ENCODE data around the gene SUN2. TPM values are rescaled to one million over a fixed set of nuclear protein-coding genes. Genes with fewer than 3 reads are reported as not detected.

SUN2 gene
- total RNA-seq, 3 donors from 2014 or later (not counting 1 experiment from before 2014, with no cell fraction given), result 882 to 1,056 (median 886) TPM

- WGBS (ENCODE audit: insufficient coverage), result 95% methylated on average over 25 of the region's 25 CpGs
- no peak for TF ChIP-seq CTCF (IDR thresholded peaks at IDR 0.05)
- Mint-ChIP-seq H3K27me3 (ENCODE audit: low read depth in 2 of 2) (no peaks in the 10 kb centered on the region), H3K9me3 (no peaks in the 10 kb centered on the region), H3K27ac (peak overlapping the region in 1 of 2 donors; percentile 45), H3K4me3 (no peak overlapping the region), H3K36me3 (no peaks in the 10 kb centered on the region), H3K4me1 (peaks cover 11 to 37% of the 10 kb centered on the region in 2 donors)
- H3K4me1 ChIP-seq (ENCODE audit: control insufficient read depth, insufficient read depth, low read length), result peaks cover 61% of the 10 kb centered on the region
- intact Hi-C loops (cut with micrococcal nuclease), result no loop called here
- no peak overlapping the region for H3K27ac ChIP-seq (ENCODE audit: low read length)
- ATAC-seq, result no peak
- H3K27me3 ChIP-seq (ENCODE audit: control insufficient read depth, insufficient read depth, low read length), result no peaks in the 10 kb centered on the region
- no peak for DNase-seq
- H3K4me3 ChIP-seq (ENCODE audit: low read length), result no peak overlapping the region
- H3K9me3 ChIP-seq (ENCODE audit: control insufficient read depth, insufficient read depth, low read length), result no peaks in the 10 kb centered on the region
- H3K36me3 ChIP-seq (ENCODE audit: control insufficient read depth, insufficient read depth, low read length), result peaks cover 97% of the 10 kb centered on the region
Observed at GRCh38 chr22:38742176-38742942, 13.4 kb downstream of the SUN2 start.

- H3K4me1 Mint-ChIP-seq, result peaks cover 16 to 45% of the 10 kb centered on the region in 2 donors
- no peak for ATAC-seq
- intact Hi-C loops (cut with micrococcal nuclease), result no loop called here
- WGBS (ENCODE audit: insufficient coverage), result 94% methylated on average over 10 of the region's 10 CpGs
- Histone ChIP-seq H3K4me1 (ENCODE audit: control insufficient read depth, insufficient read depth, low read length) (peaks cover 66% of the 10 kb centered on the region), H3K4me3 (ENCODE audit: low read length) (no peak overlapping the region), H3K27me3 (ENCODE audit: control insufficient read depth, insufficient read depth, low read length) (no peaks in the 10 kb centered on the region), H3K27ac (ENCODE audit: low read length) (no peak overlapping the region), H3K9me3 (ENCODE audit: control insufficient read depth, insufficient read depth, low read length) (no peaks in the 10 kb centered on the region), H3K36me3 (ENCODE audit: control insufficient read depth, insufficient read depth, low read length) (peaks cover 100% of the 10 kb centered on the region)
- no peaks in the 10 kb centered on the region for H3K27me3 Mint-ChIP-seq (ENCODE audit: low read depth in 2 of 2)
- H3K4me3 Mint-ChIP-seq, result no peak overlapping the region
- peak overlapping the region; percentile 61 to 73 for H3K27ac Mint-ChIP-seq
- no peak for DNase-seq
- H3K9me3 Mint-ChIP-seq, result no peaks in the 10 kb centered on the region
- no peak for TF ChIP-seq CTCF (IDR thresholded peaks at IDR 0.05)
- H3K36me3 Mint-ChIP-seq, result no peaks in the 10 kb centered on the region
Observed at GRCh38 chr22:38741576-38741975, 14.2 kb downstream of the SUN2 start.

- no peaks in the 10 kb centered on the region for H3K36me3 Mint-ChIP-seq
- no peaks in the 10 kb centered on the region for H3K9me3 Mint-ChIP-seq
- H3K4me3 ChIP-seq (ENCODE audit: low read length), result no peak overlapping the region
- H3K36me3 ChIP-seq (ENCODE audit: control insufficient read depth, insufficient read depth, low read length), result peaks cover 100% of the 10 kb centered on the region
- no peak for TF ChIP-seq CTCF (IDR thresholded peaks at IDR 0.05)
- H3K4me1 ChIP-seq (ENCODE audit: control insufficient read depth, insufficient read depth, low read length), result peaks cover 68% of the 10 kb centered on the region
- H3K27ac ChIP-seq (ENCODE audit: low read length), result no peak overlapping the region
- no peaks in the 10 kb centered on the region for H3K27me3 ChIP-seq (ENCODE audit: control insufficient read depth, insufficient read depth, low read length)
- whole genome bisulfite sequencing (ENCODE audit: insufficient coverage), result 94% methylated on average over 9 of the region's 9 CpGs
- no peak for DNase-seq
- no peaks in the 10 kb centered on the region for H3K27me3 Mint-ChIP-seq (ENCODE audit: low read depth in 2 of 2)
- H3K4me3 Mint-ChIP-seq, result no peak overlapping the region
- H3K27ac Mint-ChIP-seq, result peak overlapping the region; percentile 61 to 73
- no peaks in the 10 kb centered on the region for H3K9me3 ChIP-seq (ENCODE audit: control insufficient read depth, insufficient read depth, low read length)
- intact Hi-C loops (cut with micrococcal nuclease), result no loop called here
- H3K4me1 Mint-ChIP-seq, result peaks cover 16 to 49% of the 10 kb centered on the region in 2 donors
- ATAC-seq, result no peak
Observed at GRCh38 chr22:38741166-38741565, 14.6 kb downstream of the SUN2 start.

All from natural killer cell (primary cell).